HCT116 (cell line): ENCODE data around the gene KCNIP3. TPM values are rescaled to one million over a fixed set of nuclear protein-coding genes. Genes with fewer than 3 reads are reported as not detected.

Experiments used
- ATAC-seq: fragments of 200-7000 bp; cut with Tn5 transposase; 2 replicates; pipeline ENCODE4 v1.9.1; 2020; ENCODE audit warnings: mild to moderate bottlenecking, moderate library complexity
- BruUV-seq: library from RNA; stranded (reverse); fragments of 400-500 nt; replicated peaks from 2 replicates; lab custom pipeline; 2021; lab: Mats Ljungman, UMichigan
- CTCF ChIA-PET: fragments of 300-600 bp; sonication (Branson Sonifier 250); formaldehyde crosslinking; loops from one replicate; lab custom pipeline; 2021; ENCODE audit warnings: antibody characterized with exemption; lab: Charles Lee
- POLR2A ChIA-PET: fragments of 300-600, 350-600 bp; sonication (Branson Sonifier 250); formaldehyde crosslinking; loops from one replicate; lab custom pipeline; 2021; ENCODE audit warnings: antibody characterized with exemption; lab: Charles Lee
- RAD21 ChIA-PET, 2 experiments: fragments of 300-600 bp; sonication (Branson Sonifier 250); formaldehyde crosslinking; loops; one replicate each; lab custom pipeline; 2023; ENCODE audit warnings: low total read pairs in 2 of 2; ENCODE audit not compliant: uncharacterized antibody in 2 of 2, unreplicated experiment in 2 of 2, low non-redundant PET in 1 of 2; lab: Charles Lee
- DNase-seq: peaks from one replicate; pipeline ENCODE4 v3.0.0-alpha.2; 2010; ENCODE audit warnings: low read depth, low spot score
- H2AFZ ChIP-seq: fragments of 200-600 bp; shearing (Covaris generic), sonication (generic); 2 replicates; pipeline ENCODE4 v1.6.1; 2017; ENCODE audit warnings: low read depth, mixed run types, mixed read lengths, antibody characterized with exemption, low read length; ENCODE audit not compliant: poor library complexity, severe bottlenecking
- H3K27ac ChIP-seq: 2 replicates; pipeline ENCODE4 v1.5.1; 2012; ENCODE audit warnings: low read depth, low read length
- H3K27me3 ChIP-seq: fragments of 200-600 bp; sonication (generic); 2 replicates; pipeline ENCODE4 v1.6.1; 2016; ENCODE audit warnings: mixed run types, low read length, mixed read lengths; ENCODE audit not compliant: insufficient read depth
- H3K36me3 ChIP-seq, 2 experiments: fragments of 200-500 bp in 1 of 2; fragments of 200-600 bp in 1 of 2; sonication (Bioruptor generic) in 1 of 2; sonication (generic) in 1 of 2; 2 replicates each; pipeline versions ENCODE4 v1.5.1 to v1.6.1; 2014 to 2016; ENCODE audit warnings: low read length in 2 of 2, inconsistent platforms in 1 of 2, mixed read lengths in 1 of 2, mixed run types in 1 of 2; ENCODE audit not compliant: insufficient read depth in 2 of 2, control insufficient read depth in 1 of 2
- H3K4me1 ChIP-seq, 2 experiments: fragments of 200-600 bp in 1 of 2; sonication (generic) in 1 of 2; 2 replicates each; pipeline versions ENCODE4 v1.5.1 to v1.6.1; 2012 to 2017; ENCODE audit warnings: low read length in 2 of 2, inconsistent platforms in 1 of 2, mild to moderate bottlenecking in 1 of 2, mixed read lengths in 1 of 2, mixed run types in 1 of 2, moderate library complexity in 1 of 2; ENCODE audit not compliant: insufficient read depth in 2 of 2, control insufficient read depth in 1 of 2
- H3K4me2 ChIP-seq: fragments of 200-600 bp; sonication (generic); 2 replicates; pipeline ENCODE4 v1.6.1; 2017; ENCODE audit warnings: mixed run types, low read length, mixed read lengths
- H3K4me3 ChIP-seq, 2 experiments: fragments of 200-600 bp in 1 of 2; sonication (generic) in 1 of 2; replicated peaks in 1 of 2; 2 replicates each; pipeline ENCODE4 v1.5.1; 2011 to 2016; ENCODE audit warnings: low read length in 2 of 2, control low read depth in 1 of 2, low read depth in 1 of 2, mild to moderate bottlenecking in 1 of 2, mixed read lengths in 1 of 2, mixed run types in 1 of 2
- H3K79me2 ChIP-seq: fragments of 200-600 bp; sonication (generic); 2 replicates; pipeline ENCODE4 v1.6.1; 2017; ENCODE audit warnings: mild to moderate bottlenecking, mixed run types, low read length, moderate library complexity, mixed read lengths; ENCODE audit not compliant: insufficient read depth
- H3K9ac ChIP-seq: fragments of 200-600 bp; sonication (generic); 2 replicates; pipeline ENCODE4 v1.6.1; 2016; ENCODE audit warnings: low read length, mixed read lengths
- H3K9me2 ChIP-seq: fragments of 200-600 bp; sonication (generic), shearing (Covaris generic); 2 replicates; pipeline ENCODE4 v1.6.1; 2017; ENCODE audit warnings: mixed run types, mild to moderate bottlenecking, moderate library complexity; ENCODE audit not compliant: insufficient read depth
- H3K9me3 ChIP-seq, 2 experiments: fragments of 200-500 bp in 1 of 2; fragments of 200-600 bp in 1 of 2; sonication (Bioruptor generic) in 1 of 2; sonication (generic) in 1 of 2; 2 replicates each; pipeline ENCODE4 v1.6.1; 2014 to 2017; ENCODE audit warnings: low read length in 2 of 2, mixed read lengths in 2 of 2, inconsistent platforms in 1 of 2, low read depth in 1 of 2, mild to moderate bottlenecking in 1 of 2, mixed run types in 1 of 2, moderate library complexity in 1 of 2; ENCODE audit not compliant: control insufficient read depth in 1 of 2, insufficient read depth in 1 of 2
- H4K20me1 ChIP-seq: fragments of 200-600 bp; sonication (generic), shearing (Covaris generic); 2 replicates; pipeline ENCODE4 v1.6.1; 2017; ENCODE audit warnings: mixed run types, mild to moderate bottlenecking, moderate library complexity; ENCODE audit not compliant: insufficient read depth
- CBX3 ChIP-seq: IDR thresholded peaks from 2 replicates; pipeline ENCODE4 v1.6.1; 2012; ENCODE audit warnings: low read depth
- CEBPB ChIP-seq: IDR thresholded peaks from 2 replicates; pipeline ENCODE4 v1.6.1; 2012; ENCODE audit warnings: low read depth
- EZH2 ChIP-seq: fragments of 200-600 bp; sonication (generic); IDR thresholded peaks from 2 replicates; pipeline ENCODE4 v1.6.1; 2017; ENCODE audit warnings: antibody characterized with exemption, mixed run types
- EZH2phosphoT487 ChIP-seq: fragments of 200-600 bp; IDR thresholded peaks from 2 replicates; pipeline ENCODE4 v1.6.1; 2018; ENCODE audit warnings: antibody characterized with exemption, borderline replicate concordance
- POLR2A ChIP-seq: IDR thresholded peaks from 2 replicates; pipeline ENCODE4 v1.7.0; 2011; ENCODE audit warnings: borderline replicate concordance; ENCODE audit not compliant: insufficient read depth, insufficient read length; ENCODE audit errors: extremely low read depth
- SIN3A ChIP-seq: IDR thresholded peaks from 2 replicates; pipeline ENCODE4 v1.6.1; 2012; ENCODE audit warnings: low read depth
- SRF ChIP-seq: IDR thresholded peaks from 2 replicates; pipeline ENCODE4 v1.6.1; 2012; ENCODE audit warnings: low read depth
- TCF7L2 ChIP-seq: IDR thresholded peaks from 2 replicates; pipeline ENCODE4 v1.7.0; 2011; ENCODE audit warnings: borderline replicate concordance, inconsistent platforms; ENCODE audit not compliant: insufficient read depth, insufficient read length; ENCODE audit errors: extremely low read depth
- ZFX ChIP-seq: fragments of 450-650 bp; IDR thresholded peaks from 2 replicates; pipeline ENCODE4 v1.6.1; 2017
- intact Hi-C: fragments of 100-400 bp; cut with micrococcal nuclease; formaldehyde crosslinking; loops from 2 replicates; pipeline ENCODE4 v1.10.0; 2022
- total RNA-seq: library from RNA; stranded (reverse); gene quantifications from one replicate; pipeline ENCODE4 v1.2.1, GENCODE V29; 2021; ENCODE audit not compliant: unreplicated experiment
- TF ChIP-seq, protein P1 (sequence below): IDR thresholded peaks from 2 replicates; pipeline ENCODE4 v1.6.1; 2012; ENCODE audit warnings: low read depth
- TF ChIP-seq, protein P2 (sequence below): IDR thresholded peaks from 2 replicates; pipeline ENCODE4 v1.6.1; 2012
- TF ChIP-seq, protein P3 (sequence below), 3 experiments: fragments of 200-600 bp in 1 of 3; sonication (generic) in 1 of 3; IDR thresholded peaks in 2 of 3; conservative IDR thresholded peaks in 1 of 3; 2 replicates each; pipeline ENCODE4 v1.5.1; 2012 to 2017; ENCODE audit warnings: low read depth in 2 of 3, low read length in 2 of 3, antibody characterized with exemption in 1 of 3, borderline replicate concordance in 1 of 3, control low read depth in 1 of 3, mild to moderate bottlenecking in 1 of 3, mixed read lengths in 1 of 3, mixed run types in 1 of 3, moderate library complexity in 1 of 3; ENCODE audit not compliant: insufficient read depth in 1 of 3

The KCNIP3 gene
- total RNA-seq, 1 experiment from 2014 or later, result 3.1 TPM

DNA sequence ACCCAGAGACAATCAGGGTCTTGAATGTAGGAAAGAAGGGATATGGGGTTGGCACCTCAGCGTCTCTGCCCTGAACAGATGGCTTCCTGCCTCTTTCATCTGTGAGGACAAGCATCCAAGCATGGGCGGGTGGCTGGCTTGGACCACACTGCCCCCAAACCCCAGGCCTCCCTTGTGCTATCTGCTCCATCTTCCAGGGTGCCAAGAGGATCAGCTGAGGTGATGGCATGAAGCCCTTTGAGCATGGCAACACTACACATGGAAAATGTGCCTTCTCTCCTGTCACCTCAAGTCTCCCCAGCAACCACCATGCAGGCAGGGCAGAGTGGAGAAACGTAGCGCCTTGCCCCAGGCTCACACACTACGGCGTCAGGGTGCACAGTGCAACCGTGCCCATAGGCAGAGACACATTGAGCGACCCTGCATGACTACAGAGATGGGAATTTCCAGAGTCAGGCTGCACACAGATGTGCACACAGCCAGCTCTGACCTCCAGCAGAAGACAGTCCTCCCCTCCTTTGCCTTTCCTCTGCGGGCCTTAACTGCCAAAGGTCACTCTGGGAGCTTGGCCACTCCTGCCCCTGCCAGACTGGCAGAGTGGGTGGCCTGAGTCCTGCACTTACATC, 1.5 kb downstream of the KCNIP3 start:
- ATAC-seq, result no peak
- H2AFZ ChIP-seq, result no peak overlapping the region
- H3K9me3 ChIP-seq, result no peaks in the 10 kb centered on the region
- no peaks in the 10 kb centered on the region for H3K27me3 ChIP-seq
- RAD21 ChIA-PET, result no interaction called here
- H3K4me3 ChIP-seq, result no peak overlapping the region
- no peaks in the 10 kb centered on the region for H3K36me3 ChIP-seq
- no peak overlapping the region for H3K27ac ChIP-seq
- no peak overlapping the region for H3K4me2 ChIP-seq
- H3K79me2 ChIP-seq, result no peaks in the 10 kb centered on the region
- intact Hi-C loops, result no loop called here
- TF ChIP-seq, protein P1, sequence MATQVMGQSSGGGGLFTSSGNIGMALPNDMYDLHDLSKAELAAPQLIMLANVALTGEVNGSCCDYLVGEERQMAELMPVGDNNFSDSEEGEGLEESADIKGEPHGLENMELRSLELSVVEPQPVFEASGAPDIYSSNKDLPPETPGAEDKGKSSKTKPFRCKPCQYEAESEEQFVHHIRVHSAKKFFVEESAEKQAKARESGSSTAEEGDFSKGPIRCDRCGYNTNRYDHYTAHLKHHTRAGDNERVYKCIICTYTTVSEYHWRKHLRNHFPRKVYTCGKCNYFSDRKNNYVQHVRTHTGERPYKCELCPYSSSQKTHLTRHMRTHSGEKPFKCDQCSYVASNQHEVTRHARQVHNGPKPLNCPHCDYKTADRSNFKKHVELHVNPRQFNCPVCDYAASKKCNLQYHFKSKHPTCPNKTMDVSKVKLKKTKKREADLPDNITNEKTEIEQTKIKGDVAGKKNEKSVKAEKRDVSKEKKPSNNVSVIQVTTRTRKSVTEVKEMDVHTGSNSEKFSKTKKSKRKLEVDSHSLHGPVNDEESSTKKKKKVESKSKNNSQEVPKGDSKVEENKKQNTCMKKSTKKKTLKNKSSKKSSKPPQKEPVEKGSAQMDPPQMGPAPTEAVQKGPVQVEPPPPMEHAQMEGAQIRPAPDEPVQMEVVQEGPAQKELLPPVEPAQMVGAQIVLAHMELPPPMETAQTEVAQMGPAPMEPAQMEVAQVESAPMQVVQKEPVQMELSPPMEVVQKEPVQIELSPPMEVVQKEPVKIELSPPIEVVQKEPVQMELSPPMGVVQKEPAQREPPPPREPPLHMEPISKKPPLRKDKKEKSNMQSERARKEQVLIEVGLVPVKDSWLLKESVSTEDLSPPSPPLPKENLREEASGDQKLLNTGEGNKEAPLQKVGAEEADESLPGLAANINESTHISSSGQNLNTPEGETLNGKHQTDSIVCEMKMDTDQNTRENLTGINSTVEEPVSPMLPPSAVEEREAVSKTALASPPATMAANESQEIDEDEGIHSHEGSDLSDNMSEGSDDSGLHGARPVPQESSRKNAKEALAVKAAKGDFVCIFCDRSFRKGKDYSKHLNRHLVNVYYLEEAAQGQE, result no peak
- TF ChIP-seq SIN3A, result no peak
- TF ChIP-seq ZFX, result no peak
- no peak for TF ChIP-seq EZH2phosphoT487
- TF ChIP-seq, protein P2, sequence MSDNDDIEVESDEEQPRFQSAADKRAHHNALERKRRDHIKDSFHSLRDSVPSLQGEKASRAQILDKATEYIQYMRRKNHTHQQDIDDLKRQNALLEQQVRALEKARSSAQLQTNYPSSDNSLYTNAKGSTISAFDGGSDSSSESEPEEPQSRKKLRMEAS, result no peak
- TF ChIP-seq SRF, result no peak
- TF ChIP-seq POLR2A, result no peak
- TF ChIP-seq TCF7L2, result no peak
- no peak for TF ChIP-seq CEBPB
- TF ChIP-seq CBX3, result no peak
- TF ChIP-seq EZH2, result no peak
- TF ChIP-seq, protein P3, sequence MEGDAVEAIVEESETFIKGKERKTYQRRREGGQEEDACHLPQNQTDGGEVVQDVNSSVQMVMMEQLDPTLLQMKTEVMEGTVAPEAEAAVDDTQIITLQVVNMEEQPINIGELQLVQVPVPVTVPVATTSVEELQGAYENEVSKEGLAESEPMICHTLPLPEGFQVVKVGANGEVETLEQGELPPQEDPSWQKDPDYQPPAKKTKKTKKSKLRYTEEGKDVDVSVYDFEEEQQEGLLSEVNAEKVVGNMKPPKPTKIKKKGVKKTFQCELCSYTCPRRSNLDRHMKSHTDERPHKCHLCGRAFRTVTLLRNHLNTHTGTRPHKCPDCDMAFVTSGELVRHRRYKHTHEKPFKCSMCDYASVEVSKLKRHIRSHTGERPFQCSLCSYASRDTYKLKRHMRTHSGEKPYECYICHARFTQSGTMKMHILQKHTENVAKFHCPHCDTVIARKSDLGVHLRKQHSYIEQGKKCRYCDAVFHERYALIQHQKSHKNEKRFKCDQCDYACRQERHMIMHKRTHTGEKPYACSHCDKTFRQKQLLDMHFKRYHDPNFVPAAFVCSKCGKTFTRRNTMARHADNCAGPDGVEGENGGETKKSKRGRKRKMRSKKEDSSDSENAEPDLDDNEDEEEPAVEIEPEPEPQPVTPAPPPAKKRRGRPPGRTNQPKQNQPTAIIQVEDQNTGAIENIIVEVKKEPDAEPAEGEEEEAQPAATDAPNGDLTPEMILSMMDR (IDR thresholded peaks at IDR 0.05 in 2 of 3, conservative IDR thresholded peaks at IDR 0.05 in 1 of 3; ENCODE audit: borderline replicate concordance in 1 of 3, insufficient read depth in 1 of 3, low read depth in 2 of 3, low read length in 2 of 3), result no peak
- H3K9ac ChIP-seq, result no peak overlapping the region
- H4K20me1 ChIP-seq, result no peaks in the 10 kb centered on the region
- POLR2A ChIA-PET, result no interaction called here
- no peak for DNase-seq
- peaks cover 0 to 8% of the 10 kb centered on the region in 2 experiments; a peak in 1 of 4 replicates for H3K4me1 ChIP-seq
- no TSS peak for BruUV-seq
- CTCF ChIA-PET, result interaction anchor here (1.4 kb wide), 1 partner anchor 67 kb away, joined by 4 read pairs; no protein-coding TSS in a partner anchor
- H3K9me2 ChIP-seq, result no peaks in the 10 kb centered on the region
